HEK293 (cell line): ENCODE data around the gene SLC25A41.

ENCODE experiments used
- ZBTB7A ChIP-seq: fragments of 450-650 bp; formaldehyde crosslinking; IDR thresholded peaks from 2 replicates; pipeline ENCODE4 v1.5.1; 2016; ENCODE audit warnings: low read depth, missing biosample characterization, missing genetic modification characterization
- ZNF416 ChIP-seq: fragments of 450-650 bp; formaldehyde crosslinking; IDR thresholded peaks from 2 replicates; pipeline ENCODE4 v1.5.1; 2016; ENCODE audit warnings: missing biosample characterization, missing genetic modification characterization
- TF ChIP-seq, protein P1 (sequence below): fragments of 450-650 bp; formaldehyde crosslinking; IDR thresholded peaks from 2 replicates; pipeline ENCODE4 v1.5.1; 2017; ENCODE audit warnings: missing biosample characterization, missing genetic modification characterization
- TF ChIP-seq, protein P2 (sequence below): fragments of 450-650 bp; formaldehyde crosslinking; IDR thresholded peaks from 2 replicates; pipeline ENCODE4 v1.5.1; 2016; ENCODE audit warnings: missing biosample characterization, missing genetic modification characterization

DNA sequence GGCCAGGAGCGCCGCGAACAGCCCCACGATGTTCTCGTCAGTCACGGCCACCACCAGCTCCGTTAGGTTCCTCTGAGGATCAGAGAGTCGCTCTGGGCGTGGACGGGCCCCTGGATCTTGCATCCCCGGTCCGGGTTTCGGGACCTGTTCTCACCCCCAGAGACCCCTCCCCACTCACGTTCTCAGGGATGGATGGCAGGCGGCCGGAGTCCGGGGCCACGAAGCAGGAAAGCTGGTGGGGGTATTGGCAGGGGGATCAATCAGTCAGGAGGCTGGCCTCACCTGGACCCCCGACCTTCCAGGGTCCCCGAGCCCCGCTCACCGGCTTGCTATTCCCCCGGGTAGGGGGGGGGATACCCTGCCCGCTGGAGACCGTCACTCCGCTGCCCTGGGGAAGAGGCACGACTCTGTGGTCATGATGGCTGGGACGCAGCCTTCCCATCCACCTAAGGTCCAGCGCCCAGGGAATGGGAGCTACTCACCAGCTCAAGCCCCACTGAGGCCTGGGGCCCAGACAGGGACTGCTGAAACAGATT is 43.4 kb upstream of the SLC25A41 start:
- TF ChIP-seq ZNF416 (tag by site-specific recombination) (no peak), ZBTB7A (tag by site-specific recombination) (no peak)
- TF ChIP-seq, protein P1, sequence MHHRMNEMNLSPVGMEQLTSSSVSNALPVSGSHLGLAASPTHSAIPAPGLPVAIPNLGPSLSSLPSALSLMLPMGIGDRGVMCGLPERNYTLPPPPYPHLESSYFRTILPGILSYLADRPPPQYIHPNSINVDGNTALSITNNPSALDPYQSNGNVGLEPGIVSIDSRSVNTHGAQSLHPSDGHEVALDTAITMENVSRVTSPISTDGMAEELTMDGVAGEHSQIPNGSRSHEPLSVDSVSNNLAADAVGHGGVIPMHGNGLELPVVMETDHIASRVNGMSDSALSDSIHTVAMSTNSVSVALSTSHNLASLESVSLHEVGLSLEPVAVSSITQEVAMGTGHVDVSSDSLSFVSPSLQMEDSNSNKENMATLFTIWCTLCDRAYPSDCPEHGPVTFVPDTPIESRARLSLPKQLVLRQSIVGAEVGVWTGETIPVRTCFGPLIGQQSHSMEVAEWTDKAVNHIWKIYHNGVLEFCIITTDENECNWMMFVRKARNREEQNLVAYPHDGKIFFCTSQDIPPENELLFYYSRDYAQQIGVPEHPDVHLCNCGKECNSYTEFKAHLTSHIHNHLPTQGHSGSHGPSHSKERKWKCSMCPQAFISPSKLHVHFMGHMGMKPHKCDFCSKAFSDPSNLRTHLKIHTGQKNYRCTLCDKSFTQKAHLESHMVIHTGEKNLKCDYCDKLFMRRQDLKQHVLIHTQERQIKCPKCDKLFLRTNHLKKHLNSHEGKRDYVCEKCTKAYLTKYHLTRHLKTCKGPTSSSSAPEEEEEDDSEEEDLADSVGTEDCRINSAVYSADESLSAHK (tag by site-specific recombination) = no peak
- TF ChIP-seq, protein P2, sequence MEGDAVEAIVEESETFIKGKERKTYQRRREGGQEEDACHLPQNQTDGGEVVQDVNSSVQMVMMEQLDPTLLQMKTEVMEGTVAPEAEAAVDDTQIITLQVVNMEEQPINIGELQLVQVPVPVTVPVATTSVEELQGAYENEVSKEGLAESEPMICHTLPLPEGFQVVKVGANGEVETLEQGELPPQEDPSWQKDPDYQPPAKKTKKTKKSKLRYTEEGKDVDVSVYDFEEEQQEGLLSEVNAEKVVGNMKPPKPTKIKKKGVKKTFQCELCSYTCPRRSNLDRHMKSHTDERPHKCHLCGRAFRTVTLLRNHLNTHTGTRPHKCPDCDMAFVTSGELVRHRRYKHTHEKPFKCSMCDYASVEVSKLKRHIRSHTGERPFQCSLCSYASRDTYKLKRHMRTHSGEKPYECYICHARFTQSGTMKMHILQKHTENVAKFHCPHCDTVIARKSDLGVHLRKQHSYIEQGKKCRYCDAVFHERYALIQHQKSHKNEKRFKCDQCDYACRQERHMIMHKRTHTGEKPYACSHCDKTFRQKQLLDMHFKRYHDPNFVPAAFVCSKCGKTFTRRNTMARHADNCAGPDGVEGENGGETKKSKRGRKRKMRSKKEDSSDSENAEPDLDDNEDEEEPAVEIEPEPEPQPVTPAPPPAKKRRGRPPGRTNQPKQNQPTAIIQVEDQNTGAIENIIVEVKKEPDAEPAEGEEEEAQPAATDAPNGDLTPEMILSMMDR (tag by site-specific recombination) = no peak
